ENCODE results near the gene CBR3.

CBR3 gene

DNA sequence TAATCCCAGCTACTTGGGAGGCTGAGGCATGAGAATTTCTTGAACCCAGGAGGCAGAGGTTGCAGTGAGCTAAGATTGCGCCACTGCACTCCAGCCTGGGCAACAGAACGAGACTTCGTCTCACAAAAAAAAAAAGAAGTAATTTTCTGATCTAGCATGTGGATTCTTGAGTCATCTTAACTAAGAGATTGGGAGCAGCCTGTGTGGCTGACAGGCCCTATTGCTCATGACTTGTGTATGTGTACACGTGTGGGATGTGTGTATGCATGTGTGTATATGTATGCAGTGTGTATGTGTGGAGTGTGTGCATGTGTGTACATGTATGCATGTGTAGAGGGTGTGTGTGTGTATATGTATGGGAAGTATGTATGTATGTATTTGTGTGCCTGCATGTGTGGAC, 51.2 kb downstream of the CBR3 start:
- no peak for DNase-seq

DNA sequence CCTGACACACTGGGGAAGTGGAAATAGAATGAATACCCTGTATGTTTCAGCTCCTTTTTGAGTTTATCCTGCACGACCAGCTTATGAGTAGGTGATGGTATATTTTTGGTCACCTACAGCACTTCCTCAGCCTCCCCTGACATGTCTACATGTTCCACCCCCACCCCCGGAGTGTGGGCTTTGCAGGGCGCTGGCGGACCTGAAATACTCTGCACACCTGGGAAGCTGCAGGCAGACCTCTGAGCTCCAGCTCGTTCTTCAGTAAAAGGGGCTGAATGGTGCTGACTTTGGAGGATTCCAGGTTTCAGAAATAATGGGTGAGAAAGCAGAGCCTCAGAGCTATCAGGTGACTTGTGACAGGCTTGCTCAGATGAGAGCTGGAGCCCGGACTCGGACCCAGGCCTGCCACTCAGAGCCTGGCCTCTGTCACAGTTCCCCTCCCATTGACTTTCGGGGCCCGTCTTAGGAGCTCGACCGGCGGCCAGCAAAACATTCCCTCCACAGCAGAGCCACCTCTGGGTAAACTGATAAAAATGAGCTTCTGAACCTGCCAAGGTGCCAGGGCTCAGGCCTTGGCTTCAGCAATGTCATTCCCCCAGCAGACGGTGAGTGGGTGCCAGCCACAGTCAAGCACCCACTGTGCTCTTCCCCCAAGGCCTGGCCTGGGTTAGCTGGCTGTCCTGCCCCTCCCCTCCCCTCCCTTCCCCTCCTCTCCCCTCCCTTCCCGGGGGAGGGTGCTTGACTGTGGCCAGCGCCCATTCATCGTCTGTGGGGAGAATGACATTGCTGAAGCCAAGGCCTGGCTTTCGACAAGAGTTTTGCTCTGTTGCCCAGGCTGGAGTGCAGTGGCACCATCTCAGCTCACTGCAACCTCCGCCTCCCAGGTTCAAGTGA, 51.9 kb downstream of the CBR3 start:
- no peak for DNase-seq

DNA sequence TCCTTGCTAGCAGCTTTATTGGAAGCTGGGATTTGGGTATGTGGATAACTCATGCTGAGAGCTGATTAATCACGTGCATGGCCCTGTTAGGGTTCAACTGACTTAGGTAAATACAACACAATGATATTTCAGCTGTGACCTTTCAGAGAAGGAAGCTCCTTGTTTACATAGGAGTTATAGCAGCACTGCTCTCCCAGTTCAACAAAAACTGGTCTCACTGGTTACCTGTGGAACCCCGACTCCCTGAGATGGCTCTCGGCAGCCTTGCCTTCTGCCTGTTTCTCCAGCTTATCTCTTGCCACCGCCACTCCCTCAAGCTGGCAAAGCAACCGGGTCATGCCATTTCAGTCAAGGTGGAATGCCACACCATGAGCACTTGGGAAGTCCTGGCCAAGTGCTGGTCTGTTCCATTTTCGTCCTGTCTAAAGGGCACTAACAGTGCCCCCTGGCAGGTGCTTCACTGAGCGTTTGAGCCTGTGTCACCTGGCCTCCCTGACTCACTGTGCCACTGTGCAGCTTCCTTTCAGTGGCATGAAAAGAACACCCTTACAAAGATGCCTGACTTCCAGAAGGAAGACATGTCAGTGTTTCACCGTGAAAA, 53.3 kb downstream of the CBR3 start:
- DNase-seq = no peak

DNA sequence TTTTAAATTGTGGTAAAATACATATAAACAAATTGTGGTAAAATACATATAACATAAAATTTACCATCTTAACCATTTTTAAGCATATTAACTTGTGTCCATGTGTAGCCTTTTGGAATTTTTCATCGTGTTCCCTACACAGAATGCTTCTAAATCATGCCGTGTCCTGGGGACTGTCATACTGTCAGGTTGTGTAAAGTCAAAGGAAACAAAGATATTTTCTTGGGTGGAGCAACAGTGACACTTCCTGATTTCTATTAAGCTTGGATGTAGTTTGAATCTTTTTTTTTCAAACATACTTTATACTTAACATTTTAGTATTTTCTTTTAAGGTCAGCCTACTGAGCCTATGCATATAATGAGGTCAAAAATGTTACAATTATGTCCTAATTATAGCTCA, 54.1 kb downstream of the CBR3 start:
- no peak for DNase-seq

DNA sequence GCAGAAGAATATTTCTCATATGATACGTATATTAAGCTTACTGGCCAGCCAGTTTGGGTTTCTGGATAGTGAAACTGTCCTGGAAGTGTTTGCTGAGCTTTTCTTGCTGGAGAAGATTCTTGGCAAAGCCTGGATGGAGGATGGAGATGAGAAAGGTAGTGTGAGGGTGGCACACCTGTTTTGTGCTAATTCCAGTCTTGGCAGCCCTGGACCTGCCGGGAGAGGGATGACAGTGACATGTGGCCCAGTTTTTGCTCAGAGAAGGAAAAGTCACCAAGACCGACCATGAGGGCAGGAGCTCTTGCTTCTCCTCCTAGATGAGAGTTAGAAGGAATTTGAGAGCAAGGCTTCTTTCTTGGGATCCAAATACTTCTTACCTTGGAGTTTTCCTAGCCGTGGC, 55.9 kb downstream of the CBR3 start:
- no peak for DNase-seq

DNA sequence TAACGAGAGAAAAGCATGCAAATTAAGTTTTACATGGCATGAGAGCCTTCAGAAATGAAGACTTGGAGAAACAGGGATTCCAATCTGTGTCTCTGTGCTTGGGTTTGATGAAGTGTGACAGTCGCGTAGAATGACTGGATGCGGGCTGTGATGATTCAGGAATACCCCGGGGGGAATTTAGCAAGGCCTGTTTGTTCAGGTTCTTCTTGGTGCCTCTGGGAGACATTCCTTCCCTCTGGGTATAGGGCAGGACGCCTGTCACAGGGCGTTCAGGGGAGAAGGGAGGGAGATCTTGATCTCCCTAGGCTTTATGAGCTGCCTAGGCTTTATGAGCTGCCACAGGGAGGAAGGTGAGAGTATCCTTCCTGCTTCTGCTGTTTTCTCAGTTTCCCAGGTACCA, 58.3 kb downstream of the CBR3 start:
- no peak for DNase-seq

DNA sequence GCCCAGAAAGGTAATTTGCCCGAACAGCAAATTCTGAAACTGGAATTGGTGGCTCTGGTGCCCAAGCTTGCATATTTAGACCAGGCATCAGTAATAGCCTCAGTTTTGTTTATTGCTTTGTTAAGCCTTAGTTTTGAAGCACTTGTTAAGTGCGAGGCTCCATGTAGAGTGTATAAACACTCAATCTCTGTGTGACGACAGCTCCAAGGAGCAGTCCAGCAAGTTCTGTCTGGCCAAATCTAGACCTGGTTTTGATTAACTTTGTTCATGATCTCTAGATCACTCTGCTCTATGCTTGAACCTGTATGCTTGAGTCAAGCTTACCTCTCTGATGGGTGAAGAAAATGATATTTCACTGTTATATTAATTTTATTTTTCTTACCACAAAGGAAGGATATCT, 59.1 kb downstream of the CBR3 start:
- DNase-seq = no peak

DNA sequence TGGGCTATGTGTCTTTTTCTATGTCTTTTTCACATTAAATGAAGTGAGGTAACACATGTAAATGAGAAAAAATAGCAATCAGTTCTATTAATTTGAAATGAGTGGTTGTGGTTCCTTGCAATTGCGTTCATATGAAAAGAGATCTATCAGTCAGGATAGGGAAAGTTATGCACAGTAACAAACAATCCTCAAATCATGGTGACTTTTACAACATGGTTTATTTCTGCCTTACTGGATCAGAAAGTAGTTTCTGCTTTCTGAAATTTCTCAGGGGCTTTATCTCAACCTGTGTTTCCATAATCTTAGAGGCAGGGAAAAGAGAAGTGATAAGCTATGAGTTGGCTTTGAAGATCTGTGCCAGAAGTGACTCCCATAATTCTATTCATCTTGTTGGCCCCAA, 60.7 kb downstream of the CBR3 start:
- DNase-seq = no peak

Data from CD4-positive, alpha-beta T cell treated with Interleukin-1 beta for 1 hour (primary cell).